CD4-positive, alpha-beta T cell (primary cell): ENCODE measurements around the gene ST3GAL2. TPM values are rescaled to one million over a fixed set of nuclear protein-coding genes. Genes with fewer than 3 reads are reported as not detected.

Experiments
- ATAC-seq: fragments of 200-7000 bp; cut with Tn5 transposase; one replicate; pipeline ENCODE4 v1.10.0; 2022; ENCODE audit warnings: mild to moderate bottlenecking; ENCODE audit not compliant: poor library complexity
- CTCF ChIA-PET: fragments of 350-600 bp; sonication (Branson Sonifier 250); formaldehyde crosslinking; loops from one replicate; lab custom pipeline; 2021; ENCODE audit warnings: antibody characterized with exemption, inconsistent platforms; lab: Charles Lee
- POLR2A ChIA-PET: fragments of 350-600 bp; sonication (Branson Sonifier 250); formaldehyde crosslinking; loops from one replicate; lab custom pipeline; 2021; ENCODE audit warnings: antibody characterized with exemption, inconsistent platforms; lab: Charles Lee
- DNase-seq, 14 experiments: peaks; one replicate each; pipeline ENCODE4 v3.0.0-alpha.2; 2013 to 2020; ENCODE audit warnings: mixed read lengths in 2 of 14
- H3K27ac ChIP-seq, 2 donors: one replicate each; pipeline versions ENCODE4 v1.5.1 to v1.7.0; 2013; ENCODE audit warnings: low read length in 2 of 2, low read depth in 1 of 2, mild to moderate bottlenecking in 1 of 2
- H3K27me3 ChIP-seq, 2 experiments: 1 replicate in 1 of 2; 2 replicates in 1 of 2; pipeline versions ENCODE4 v1.6.1 to v1.7.0; 2013; ENCODE audit warnings: low read length in 2 of 2, control low read depth in 1 of 2, mild to moderate bottlenecking in 1 of 2, moderate library complexity in 1 of 2; ENCODE audit not compliant: insufficient read depth in 2 of 2, control insufficient read depth in 1 of 2
- H3K36me3 ChIP-seq: one replicate; pipeline ENCODE4 v1.6.1; 2013; ENCODE audit warnings: low read length, control low read depth; ENCODE audit not compliant: insufficient read depth
- H3K4me1 ChIP-seq: one replicate; pipeline ENCODE4 v1.6.1; 2013; ENCODE audit warnings: low read length, control low read depth; ENCODE audit not compliant: insufficient read depth
- H3K4me3 ChIP-seq: one replicate; pipeline ENCODE4 v1.5.1; 2013; ENCODE audit warnings: mild to moderate bottlenecking, low read length, moderate library complexity
- H3K9me3 ChIP-seq, 2 experiments: 1 replicate in 1 of 2; 2 replicates in 1 of 2; pipeline versions ENCODE4 v1.6.1 to v1.7.0; 2013; ENCODE audit warnings: low read length in 2 of 2, mild to moderate bottlenecking in 2 of 2, control low read depth in 1 of 2, moderate library complexity in 1 of 2; ENCODE audit not compliant: control insufficient read depth in 1 of 2, insufficient read depth in 1 of 2
- H3K27ac Mint-ChIP-seq: one replicate; pipeline ENCODE4 v1.8.0; 2020; ENCODE audit warnings: mixed read lengths
- H3K27me3 Mint-ChIP-seq: one replicate; pipeline ENCODE4 v1.8.0; 2021; ENCODE audit warnings: mixed read lengths
- H3K36me3 Mint-ChIP-seq: one replicate; pipeline ENCODE4 v1.8.0; 2021; ENCODE audit warnings: low read depth, mixed read lengths
- H3K4me1 Mint-ChIP-seq: one replicate; pipeline ENCODE4 v1.8.0; 2021; ENCODE audit warnings: low read depth, mixed read lengths
- H3K4me3 Mint-ChIP-seq: one replicate; pipeline ENCODE4 v1.8.0; 2020; ENCODE audit warnings: mild to moderate bottlenecking, mixed read lengths
- H3K9me3 Mint-ChIP-seq: one replicate; pipeline ENCODE4 v1.8.0; 2020; ENCODE audit warnings: mixed read lengths
- intact Hi-C, 2 experiments: fragments of 100-400 bp; cut with DNase I in 1 of 2; cut with micrococcal nuclease in 1 of 2; formaldehyde crosslinking; loops; one replicate each; pipeline versions ENCODE4 v1.15.1 to v1.9.0; 2023 to 2025; cut with DNase I, micrococcal nuclease
- total RNA-seq, 174 experiments: library from RNA in 2 of 174; stranded (reverse) in 2 of 174; gene quantifications; one replicate each; pipeline ENCODE4 v1.2.3 and lab custom pipeline; 2021 to 2026
- TF ChIP-seq, protein P1 (sequence below): fragments of 200-600 bp; IDR thresholded peaks from one replicate; pipeline ENCODE4 v1.8.0; 2022; ENCODE audit warnings: antibody characterized with exemption, mild to moderate bottlenecking

The ST3GAL2 gene
- total RNA-seq, 2 experiments from 2014 or later = 9.8 to 11.1 TPM

DNA sequence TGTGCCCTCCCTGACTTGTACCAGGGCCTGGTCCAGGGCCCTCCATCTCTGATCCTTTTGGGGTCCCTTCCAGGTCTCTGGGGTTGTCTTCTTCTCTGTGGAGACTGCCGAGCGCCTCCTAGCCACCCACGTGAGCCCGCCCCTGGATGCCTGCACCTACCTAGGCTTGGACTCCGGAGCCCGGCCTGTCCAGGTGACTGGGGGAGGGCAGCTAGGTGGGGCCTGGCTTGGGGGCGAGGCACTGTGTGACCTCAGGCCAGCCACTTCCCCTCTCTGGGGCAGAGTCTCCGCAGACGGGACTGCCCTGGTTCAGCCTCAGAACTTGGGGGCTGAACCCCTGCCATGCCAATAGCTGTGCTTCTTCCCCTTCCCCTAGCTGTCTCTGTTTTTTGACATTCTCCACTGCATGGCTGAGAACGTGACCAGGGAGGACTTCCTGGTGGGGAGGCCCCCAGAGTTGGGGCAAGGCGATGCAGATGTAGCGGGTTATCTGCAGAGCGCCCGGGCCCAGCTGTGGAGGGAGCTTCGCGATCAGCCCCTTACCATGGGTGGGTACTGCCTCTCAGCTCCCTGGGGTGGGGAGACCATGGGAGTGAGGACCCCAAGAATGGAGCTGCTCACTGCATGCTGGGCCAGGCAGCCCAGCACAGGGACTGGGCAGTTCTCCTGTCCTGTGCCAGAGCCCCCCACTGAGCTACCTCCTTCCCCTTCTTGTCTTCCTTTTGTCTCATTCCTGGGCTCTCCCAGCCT is 30.1 kb upstream of the ST3GAL2 start:
- Histone ChIP-seq H3K4me1 (no peaks in the 10 kb centered on the region), H3K4me3 (no peak overlapping the region), H3K36me3 (peaks cover 24% of the 10 kb centered on the region), H3K27me3 (no peaks in the 10 kb centered on the region), H3K27ac (no peak overlapping the region), H3K9me3 (no peaks in the 10 kb centered on the region)
- no peaks in the 10 kb centered on the region for H3K27me3 Mint-ChIP-seq
- no peak overlapping the region for H3K27ac Mint-ChIP-seq
- no peaks in the 10 kb centered on the region for H3K4me1 Mint-ChIP-seq
- intact Hi-C loops = loop anchor here in 1 of 2 experiments (5.0 kb wide), 2 partner anchors 72 to 97 kb away; no protein-coding TSS in a partner anchor
- DNase-seq (no peak), ATAC-seq (no peak)
- H3K36me3 Mint-ChIP-seq = peaks cover 13% of the 10 kb centered on the region
- no peaks in the 10 kb centered on the region for H3K9me3 Mint-ChIP-seq
- POLR2A ChIA-PET = no interaction called here
- CTCF ChIA-PET = interaction anchor here (0.5 kb wide), 1 partner anchor 83 kb away, joined by 4 read pairs; no protein-coding TSS in a partner anchor
- no peak overlapping the region for H3K4me3 Mint-ChIP-seq
- TF ChIP-seq, protein P1, sequence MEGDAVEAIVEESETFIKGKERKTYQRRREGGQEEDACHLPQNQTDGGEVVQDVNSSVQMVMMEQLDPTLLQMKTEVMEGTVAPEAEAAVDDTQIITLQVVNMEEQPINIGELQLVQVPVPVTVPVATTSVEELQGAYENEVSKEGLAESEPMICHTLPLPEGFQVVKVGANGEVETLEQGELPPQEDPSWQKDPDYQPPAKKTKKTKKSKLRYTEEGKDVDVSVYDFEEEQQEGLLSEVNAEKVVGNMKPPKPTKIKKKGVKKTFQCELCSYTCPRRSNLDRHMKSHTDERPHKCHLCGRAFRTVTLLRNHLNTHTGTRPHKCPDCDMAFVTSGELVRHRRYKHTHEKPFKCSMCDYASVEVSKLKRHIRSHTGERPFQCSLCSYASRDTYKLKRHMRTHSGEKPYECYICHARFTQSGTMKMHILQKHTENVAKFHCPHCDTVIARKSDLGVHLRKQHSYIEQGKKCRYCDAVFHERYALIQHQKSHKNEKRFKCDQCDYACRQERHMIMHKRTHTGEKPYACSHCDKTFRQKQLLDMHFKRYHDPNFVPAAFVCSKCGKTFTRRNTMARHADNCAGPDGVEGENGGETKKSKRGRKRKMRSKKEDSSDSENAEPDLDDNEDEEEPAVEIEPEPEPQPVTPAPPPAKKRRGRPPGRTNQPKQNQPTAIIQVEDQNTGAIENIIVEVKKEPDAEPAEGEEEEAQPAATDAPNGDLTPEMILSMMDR = no peak

DNA sequence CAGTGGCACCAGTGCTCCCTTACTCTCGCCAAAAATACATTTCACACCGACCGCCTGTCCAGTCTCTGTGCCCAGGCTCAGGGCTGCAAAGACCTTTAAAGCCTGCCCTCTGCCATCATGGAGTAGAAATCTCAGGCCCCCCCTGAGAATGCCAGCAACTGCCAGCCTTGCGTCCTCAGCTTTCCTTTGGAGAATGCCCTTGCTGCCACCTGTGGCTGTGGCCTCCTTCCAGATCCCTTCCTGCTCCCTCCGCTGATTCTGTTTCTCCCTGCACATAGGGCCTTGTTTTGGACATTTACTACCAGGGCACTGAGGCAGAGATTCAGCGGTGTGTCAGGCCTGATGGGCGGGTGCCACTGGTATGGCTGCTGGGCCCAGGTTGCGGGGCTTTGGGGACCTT is 28.7 kb upstream of the ST3GAL2 start:
- TF ChIP-seq, protein P1 = no peak
- no peaks in the 10 kb centered on the region for H3K9me3 ChIP-seq
- no peak for DNase-seq
- no peak overlapping the region for H3K4me3 ChIP-seq
- CTCF ChIA-PET = no interaction called here
- POLR2A ChIA-PET = no interaction called here
- peaks cover 19% of the 10 kb centered on the region for H3K36me3 ChIP-seq
- intact Hi-C loops = loop anchor here in 1 of 2 experiments (5.0 kb wide), 2 partner anchors 70 to 95 kb away; no protein-coding TSS in a partner anchor
- Mint-ChIP-seq H3K4me3 (no peak overlapping the region), H3K27me3 (no peaks in the 10 kb centered on the region), H3K9me3 (no peaks in the 10 kb centered on the region), H3K4me1 (no peaks in the 10 kb centered on the region), H3K27ac (no peak overlapping the region), H3K36me3 (peaks cover 9% of the 10 kb centered on the region)
- H3K27ac ChIP-seq = no peak overlapping the region
- H3K4me1 ChIP-seq = no peaks in the 10 kb centered on the region
- ATAC-seq = no peak
- no peaks in the 10 kb centered on the region for H3K27me3 ChIP-seq

DNA sequence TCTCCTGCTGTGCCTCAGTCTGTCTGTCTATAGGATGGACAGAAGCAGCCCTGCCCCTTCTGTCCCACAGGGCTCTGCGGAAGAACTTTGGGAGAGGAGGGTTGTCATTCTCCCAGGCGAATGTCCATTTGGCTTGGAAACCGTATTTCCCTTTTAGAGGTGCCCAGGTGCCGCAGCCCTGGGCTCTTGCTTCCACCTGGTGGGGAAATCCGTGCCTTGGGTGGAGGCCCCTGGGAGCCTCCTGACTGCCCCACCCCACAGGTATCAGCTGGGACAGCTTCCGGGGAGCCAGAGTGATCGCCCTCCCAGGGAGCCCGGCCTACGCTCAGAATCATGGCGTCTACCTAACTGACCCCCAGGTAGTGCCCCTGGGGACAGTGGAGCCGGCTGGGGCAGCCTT is 28.2 kb upstream of the ST3GAL2 start:
- TF ChIP-seq, protein P1 = no peak
- Histone ChIP-seq H3K4me3 (no peak overlapping the region), H3K9me3 (no peaks in the 10 kb centered on the region), H3K36me3 (peaks cover 19% of the 10 kb centered on the region), H3K27me3 (no peaks in the 10 kb centered on the region), H3K27ac (no peak overlapping the region), H3K4me1 (no peaks in the 10 kb centered on the region)
- ATAC-seq (no peak), DNase-seq (no peak)
- Mint-ChIP-seq H3K4me3 (no peak overlapping the region), H3K4me1 (no peaks in the 10 kb centered on the region), H3K9me3 (no peaks in the 10 kb centered on the region), H3K36me3 (peaks cover 9% of the 10 kb centered on the region), H3K27ac (no peak overlapping the region), H3K27me3 (no peaks in the 10 kb centered on the region)
- intact Hi-C loops = loop anchor here in 1 of 2 experiments (5.0 kb wide), 2 partner anchors 70 to 95 kb away; no protein-coding TSS in a partner anchor
- ChIA-PET POLR2A (no interaction called here), CTCF (no interaction called here)
